ENCODE measurements around the gene PROC.
"Not testable (repeated sequence)": the region's sequence is repeated elsewhere in the genome, so short reads cannot be mapped to it uniquely, and the experiment has no call there.

Gene PROC

GRCh38 chr2:127392828-127393578, 25.2 kb upstream of the PROC start:
- in situ Hi-C loops (cut with MboI; ENCODE audit: low sequenced_read_pairs), result no loop called here

DNA sequence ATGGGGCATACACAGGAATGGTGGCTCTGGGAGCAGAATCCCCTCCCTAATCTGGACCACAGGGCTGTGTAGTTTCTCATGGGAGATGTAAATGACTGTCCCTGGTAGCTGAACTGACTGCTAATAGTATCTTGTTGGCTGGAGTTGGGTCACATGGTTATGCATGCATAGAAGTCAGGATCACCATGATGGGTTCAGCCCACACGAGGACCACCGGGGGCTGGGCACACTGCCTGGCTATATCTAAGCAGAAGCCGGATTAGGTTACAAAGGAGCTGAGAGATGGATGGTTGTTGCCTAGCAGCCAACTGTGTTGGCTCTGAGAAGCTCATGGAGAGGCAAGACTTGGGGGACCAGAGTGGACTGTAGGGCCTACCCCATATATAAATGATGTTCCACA, 23.7 kb upstream of the PROC start:
- in situ Hi-C loops (cut with MboI; ENCODE audit: low sequenced_read_pairs), result no loop called here

DNA sequence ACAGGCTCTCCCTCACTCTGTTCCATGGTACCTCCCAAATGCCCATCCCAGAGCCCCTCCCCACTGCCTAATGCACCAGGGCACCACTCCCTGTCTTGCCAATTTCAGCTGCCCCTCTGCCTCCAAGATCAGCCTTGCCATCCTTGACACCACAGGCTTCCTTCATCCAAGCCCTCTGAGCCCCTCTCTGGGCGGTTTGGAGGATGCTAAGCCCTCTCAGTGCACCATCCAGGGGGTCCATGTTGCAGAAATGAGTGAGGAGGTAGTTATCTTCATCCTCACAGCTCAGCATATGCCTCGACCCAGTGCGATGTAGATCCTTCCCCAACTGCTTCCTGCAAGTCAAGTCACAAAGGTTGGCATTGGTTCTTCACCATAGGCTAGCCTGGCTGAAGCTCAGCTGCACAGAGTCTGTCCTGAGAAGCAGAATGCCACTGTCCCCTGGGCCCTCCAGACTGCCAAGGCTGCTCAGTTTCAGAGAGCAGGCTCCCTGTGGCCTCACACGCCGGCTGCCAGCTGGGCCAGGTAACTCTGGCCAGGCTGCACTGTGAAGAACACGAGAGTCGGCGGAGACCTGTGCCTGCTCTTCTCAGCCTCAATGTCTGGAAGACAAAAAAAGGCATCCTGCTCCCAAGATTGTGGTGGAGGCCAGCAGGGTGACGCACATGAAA, 20.5 kb upstream of the PROC start:
- in situ Hi-C loops (cut with MboI; ENCODE audit: low sequenced_read_pairs), result no loop called here

DNA sequence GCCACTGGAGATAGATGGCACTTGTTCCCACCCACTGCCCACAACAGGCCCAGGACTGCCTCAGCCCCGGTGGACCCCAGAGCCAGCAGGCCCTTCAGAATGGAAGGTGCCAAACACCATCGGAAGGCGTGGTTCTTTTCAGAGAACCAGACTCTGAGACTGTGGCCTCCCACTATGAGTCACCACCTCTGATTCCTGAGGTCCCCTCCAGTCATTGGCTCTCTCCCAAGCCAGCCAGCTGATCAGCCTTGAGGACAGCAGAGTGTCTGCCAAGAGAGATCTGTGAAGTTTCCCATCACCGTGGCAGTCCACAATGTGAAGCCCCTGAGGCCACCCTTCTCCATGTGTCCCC, 20.0 kb upstream of the PROC start:
- in situ Hi-C loops (cut with MboI; ENCODE audit: low sequenced_read_pairs), result no loop called here

DNA sequence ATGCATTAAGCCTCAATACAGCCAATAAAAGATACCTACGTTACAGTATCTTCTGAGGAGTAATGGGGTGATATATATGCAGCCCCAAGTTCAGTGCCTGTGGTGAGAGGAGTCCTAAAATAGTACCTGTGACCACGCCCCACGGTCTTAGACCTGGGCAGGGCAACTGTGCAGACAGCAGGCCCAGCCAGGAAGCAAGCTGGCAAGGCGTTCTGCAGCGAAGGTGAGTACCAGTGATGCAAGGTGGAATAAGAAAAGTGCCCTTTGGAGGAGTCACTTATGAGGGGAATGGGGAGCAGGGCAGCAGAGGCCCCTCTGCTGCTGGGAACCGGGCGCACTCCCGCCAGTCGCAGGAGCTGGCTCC, 17.7 kb upstream of the PROC start:
- in situ Hi-C loops (cut with MboI; ENCODE audit: low sequenced_read_pairs), result no loop called here

DNA sequence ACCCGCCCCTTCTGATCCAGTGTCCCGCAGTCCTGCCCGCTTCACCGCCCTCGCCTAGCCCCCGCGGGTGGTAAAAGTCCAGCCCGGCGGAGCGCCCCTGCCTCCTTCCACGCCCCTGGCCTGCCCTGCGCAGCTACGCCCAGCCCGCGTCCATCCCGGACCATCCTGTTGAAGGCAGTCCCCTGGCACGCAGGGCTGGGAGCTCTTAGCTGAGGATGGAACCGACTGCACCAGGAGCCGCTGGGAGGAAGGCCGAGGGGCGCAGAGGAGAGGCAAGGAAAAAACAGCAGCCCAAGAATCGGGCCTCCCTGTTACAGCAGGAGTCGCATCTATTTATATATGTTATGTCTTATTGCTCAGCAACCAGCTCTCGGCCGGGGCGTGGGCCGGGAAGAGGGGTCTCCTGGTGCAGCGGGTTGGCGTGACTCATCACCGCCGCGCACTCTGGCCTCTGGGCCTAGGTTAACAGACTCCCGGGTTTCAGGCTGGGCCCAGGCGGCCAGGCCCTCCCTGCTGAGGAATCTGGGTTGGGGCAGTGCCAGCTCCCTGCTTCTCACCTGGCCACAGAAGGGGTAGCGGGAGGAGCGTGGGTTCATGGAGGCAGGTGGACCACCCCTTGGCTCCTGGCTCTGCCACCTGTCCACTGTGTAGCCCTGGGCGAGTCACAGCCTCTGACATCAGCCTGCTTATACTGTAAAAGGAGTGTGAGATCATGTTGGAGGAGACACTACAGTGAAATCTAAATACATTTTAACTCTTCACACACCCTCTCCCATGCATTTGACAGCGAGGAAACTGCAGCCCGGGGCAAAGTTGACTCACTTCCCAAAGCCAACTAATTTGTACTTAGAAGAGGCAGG, 17.1 kb upstream of the PROC start:
- in situ Hi-C loops (cut with MboI; ENCODE audit: low sequenced_read_pairs), result no loop called here

DNA sequence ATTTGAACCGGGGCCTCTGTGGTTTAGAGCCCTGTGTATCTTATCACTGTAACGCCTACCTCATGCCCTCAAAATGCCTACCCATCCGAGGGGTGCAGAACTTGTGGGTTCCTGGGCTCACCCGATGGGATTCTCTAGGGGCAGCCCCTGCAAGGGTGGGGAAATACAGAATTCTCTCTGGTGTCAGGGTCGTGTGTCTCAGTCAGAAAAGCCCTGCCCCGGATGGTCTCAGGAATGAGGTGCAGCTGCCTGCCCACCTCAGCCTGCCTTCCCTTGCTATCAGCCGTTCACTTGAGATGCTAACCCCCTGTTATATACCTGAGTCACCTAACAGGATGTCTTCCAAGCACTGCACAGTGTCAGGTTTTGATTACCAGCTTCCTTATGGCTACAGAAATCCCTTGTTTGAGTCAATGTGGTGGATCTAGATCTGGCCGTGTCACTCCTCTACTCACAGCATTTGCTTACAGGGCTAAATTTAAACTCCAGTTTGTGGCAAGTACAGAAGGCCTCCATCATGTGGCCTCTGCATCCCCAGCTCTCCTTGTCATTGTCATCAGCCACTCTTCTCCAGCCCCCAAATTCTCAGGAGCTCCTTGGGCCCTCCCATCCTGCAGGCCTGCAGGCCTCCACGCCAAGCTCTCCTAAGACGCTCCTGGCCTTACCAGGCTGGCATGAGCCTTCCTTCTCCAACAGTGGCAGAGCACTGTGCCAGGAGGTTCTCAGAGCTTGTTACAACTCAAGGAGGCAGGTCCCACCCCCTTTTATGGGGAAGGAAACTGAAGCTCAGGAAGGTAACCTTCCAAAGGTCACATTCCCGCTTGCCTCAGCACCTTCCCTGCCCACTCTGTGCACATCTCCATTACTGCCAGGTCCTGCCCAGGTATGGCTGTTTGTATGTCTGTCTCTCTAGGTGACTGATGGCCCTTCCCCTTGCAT, 16.2 kb upstream of the PROC start:
- in situ Hi-C loops (cut with MboI; ENCODE audit: low sequenced_read_pairs), result no loop called here

- in situ Hi-C loops (cut with MboI; ENCODE audit: low sequenced_read_pairs), result no loop called here
Observed at GRCh38 chr2:127403460-127403859, 14.8 kb upstream of the PROC start.

DNA sequence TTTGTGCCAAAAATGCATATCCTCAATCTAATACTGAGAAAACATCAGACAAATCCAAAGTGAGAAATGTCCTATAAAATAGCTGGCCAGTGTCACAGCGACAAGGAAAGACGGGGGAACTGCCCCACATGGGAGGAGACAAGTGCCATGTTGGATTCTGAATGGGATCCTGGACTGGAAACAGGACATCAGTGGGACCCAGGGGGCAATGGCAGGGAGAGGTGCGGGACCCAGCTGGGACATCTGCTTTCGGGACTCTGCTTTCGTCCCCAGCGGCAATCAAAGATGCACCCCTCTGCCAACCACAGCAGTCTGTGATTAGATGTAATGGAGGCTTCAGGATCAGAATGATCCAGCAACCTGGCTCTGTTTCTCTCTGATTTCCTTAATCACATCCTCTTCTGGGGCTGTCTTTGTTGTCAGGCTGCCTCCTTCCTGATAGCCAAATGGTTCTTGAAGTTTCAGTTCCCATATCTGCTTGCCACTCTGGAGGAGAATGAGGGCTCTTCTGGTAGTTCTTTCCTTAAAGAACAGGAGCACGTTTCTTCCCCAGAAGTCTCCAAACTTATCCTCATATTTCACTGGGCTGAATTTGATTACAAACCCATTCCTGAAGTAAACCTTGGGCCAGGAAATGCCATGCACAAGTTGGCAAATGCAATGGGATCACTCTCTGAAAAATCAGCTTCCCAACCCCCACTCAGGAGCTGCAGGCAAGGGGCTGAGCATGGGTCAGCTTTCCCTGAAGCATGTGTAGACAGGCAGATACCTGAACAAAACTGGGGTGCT, 13.6 kb upstream of the PROC start:
- in situ Hi-C loops (cut with MboI; ENCODE audit: low sequenced_read_pairs), result no loop called here

- in situ Hi-C loops (cut with MboI; ENCODE audit: low sequenced_read_pairs), result no loop called here
Observed at GRCh38 chr2:127405255-127405610, 13.0 kb upstream of the PROC start.

DNA sequence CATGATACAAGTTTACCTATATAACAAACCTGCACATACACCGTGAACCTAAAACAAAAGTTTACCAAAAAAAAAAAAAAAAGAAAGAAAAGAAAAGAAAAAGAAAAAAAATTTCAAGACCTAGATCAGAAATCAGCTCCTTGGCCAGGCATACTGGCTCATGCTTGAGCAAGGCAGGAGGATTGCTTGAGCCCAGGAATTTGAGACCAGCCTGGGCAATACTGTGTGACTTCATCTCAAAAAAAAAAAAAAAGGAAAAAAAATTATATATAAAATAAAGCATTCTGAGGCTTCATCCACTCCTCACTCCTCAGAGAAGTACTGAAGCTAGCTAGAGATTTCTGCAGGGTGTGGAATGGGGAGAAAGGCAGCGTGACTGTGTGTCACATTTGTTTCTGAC, 11.8 kb upstream of the PROC start:
- in situ Hi-C loops (cut with MboI; ENCODE audit: low sequenced_read_pairs), result no loop called here

GRCh38 chr2:127407091-127407490, 11.1 kb upstream of the PROC start:
- in situ Hi-C loops (cut with MboI; ENCODE audit: low sequenced_read_pairs), result no loop called here

DNA sequence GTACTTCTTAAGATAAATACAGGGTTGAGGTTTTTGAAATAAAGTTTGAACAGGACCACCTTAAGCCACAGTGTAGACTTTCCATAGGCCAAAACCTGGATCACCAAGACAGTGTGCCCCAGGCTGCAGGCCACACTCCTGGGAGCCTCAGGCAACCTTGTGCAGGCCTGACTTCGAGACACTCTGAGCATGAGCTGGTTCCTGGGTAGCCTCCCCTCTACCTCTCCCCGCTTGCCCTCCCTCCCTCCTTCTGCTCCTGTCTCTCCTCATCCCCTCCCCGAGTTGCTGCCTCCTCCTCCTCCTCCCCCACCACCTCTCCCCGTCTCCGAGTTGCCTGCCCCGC, 10.6 kb upstream of the PROC start:
- in situ Hi-C loops (cut with MboI; ENCODE audit: low sequenced_read_pairs), result no loop called here

GRCh38 chr2:127408004-127408806, 10.0 kb upstream of the PROC start:
- in situ Hi-C loops (cut with MboI; ENCODE audit: low sequenced_read_pairs), result no loop called here

- in situ Hi-C loops (cut with MboI; ENCODE audit: low sequenced_read_pairs), result no loop called here
Observed at GRCh38 chr2:127408807-127409099, 9.5 kb upstream of the PROC start.

DNA sequence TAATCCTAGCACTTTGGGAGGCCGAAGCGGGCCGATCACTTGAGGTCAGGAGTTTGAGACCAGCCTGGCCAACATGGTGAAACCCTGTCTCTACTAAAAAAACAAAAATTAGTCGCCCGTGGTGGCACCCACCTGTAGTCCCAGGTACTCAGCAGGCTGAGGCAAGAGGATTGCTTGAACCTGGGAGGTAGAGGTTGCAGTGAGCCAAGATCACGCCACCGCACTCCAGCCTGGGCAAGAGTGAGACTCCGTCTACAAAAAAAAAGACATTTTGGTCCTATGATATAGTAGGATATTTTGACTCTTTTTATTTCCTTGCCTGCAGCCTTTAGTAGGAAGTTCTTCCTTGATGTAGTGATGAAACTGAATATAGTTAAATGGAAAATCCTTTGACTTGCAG, 8.5 kb upstream of the PROC start:
- in situ Hi-C loops (cut with MboI; ENCODE audit: low sequenced_read_pairs), result not testable (repeated sequence)

- in situ Hi-C loops (cut with MboI; ENCODE audit: low sequenced_read_pairs), result no loop called here
Observed at GRCh38 chr2:127410871-127411652, 7.2 kb upstream of the PROC start.

DNA sequence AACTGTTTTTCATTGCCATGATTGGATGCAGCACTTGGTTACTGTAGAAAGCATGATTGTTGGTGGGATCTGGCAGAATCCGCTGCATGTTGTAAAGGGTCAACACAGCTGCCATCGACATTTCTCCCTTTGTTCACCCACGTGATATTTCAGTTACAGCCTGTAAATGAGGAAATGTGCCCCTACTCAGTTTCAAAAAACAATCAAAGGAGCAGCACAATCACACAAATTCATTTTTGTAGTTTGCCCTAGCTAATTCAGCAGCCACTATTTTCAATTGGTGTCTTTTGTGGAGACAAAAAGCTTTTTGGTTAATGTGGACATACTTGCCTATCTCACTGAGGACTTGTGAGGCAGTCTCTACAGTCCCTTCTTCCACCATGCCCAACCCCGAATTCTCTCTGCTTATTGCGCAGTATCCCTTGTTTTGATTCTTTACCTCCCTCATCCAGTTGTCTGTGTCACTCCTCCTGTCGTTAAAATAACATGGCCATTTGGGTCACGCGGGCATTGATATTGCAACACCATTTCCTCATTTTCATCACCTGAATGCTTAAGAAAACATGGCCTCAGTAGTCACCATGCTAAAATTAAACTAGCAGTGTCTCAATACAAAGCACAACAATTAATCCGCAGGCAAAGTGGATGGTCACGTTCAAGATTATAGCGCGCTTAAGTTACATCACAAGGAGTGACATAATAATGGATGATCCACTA, 6.4 kb upstream of the PROC start:
- in situ Hi-C loops (cut with MboI; ENCODE audit: low sequenced_read_pairs), result no loop called here

Measured in HL-60/S4 treated with retinoic acid at 250 ng/mL for 4 days and 3 days (cell line).